Skin of body (tissue), 2 donors: Measurements from ENCODE around the gene TAF1A. TPM values are rescaled to one million over a fixed set of nuclear protein-coding genes. Genes with fewer than 3 reads are reported as not detected.
"Not testable (repeated sequence)": the region's sequence is repeated elsewhere in the genome, so short reads cannot be mapped to it uniquely, and the experiment has no call there.

Experiments
- DNase-seq: peaks from one replicate; lab custom pipeline; 2025; lab: John Stamatoyannopoulos, UW
- total RNA-seq: library from RNA; depleted of rRNA; stranded (reverse); fragments of >200 nt; gene quantifications from one replicate; pipeline ENCODE4 v1.2.3, GENCODE V29; 2014

Gene TAF1A
- total RNA-seq = 11.1 TPM

GRCh38 chr1:222589462-222590302 lies at the start of gene TAF1A:
Gene TAF1A (minus strand): TSS chr1:222589933.
- DNase-seq = peak; percentile 87

GRCh38 chr1:222634180-222635013 lies 44.7 kb upstream of the TAF1A start:
- DNase-seq = peak; percentile 71

GRCh38 chr1:222632749-222633148 lies 43.0 kb upstream of the TAF1A start:
- DNase-seq = no peak

GRCh38 chr1:222631611-222632208 lies 42.0 kb upstream of the TAF1A start:
- no peak for DNase-seq

- no peak for DNase-seq
Measured at GRCh38 chr1:222629921-222630535, 40.3 kb upstream of the TAF1A start.

GRCh38 chr1:222627232-222627631 lies 37.5 kb upstream of the TAF1A start:
- no peak for DNase-seq

GRCh38 chr1:222624214-222624613 lies 34.5 kb upstream of the TAF1A start:
- DNase-seq = no peak

GRCh38 chr1:222623458-222623857 lies 33.7 kb upstream of the TAF1A start:
- DNase-seq = no peak

- DNase-seq = no peak
Measured at GRCh38 chr1:222622765-222623164, 33.0 kb upstream of the TAF1A start.

GRCh38 chr1:222620566-222620965 lies 30.8 kb upstream of the TAF1A start:
- no peak for DNase-seq

GRCh38 chr1:222618880-222619596 lies 29.3 kb upstream of the TAF1A start:
- DNase-seq = no peak

- DNase-seq = peak; percentile 79
Measured at GRCh38 chr1:222618001-222618879, 28.5 kb upstream of the TAF1A start, which contains the start of gene MIA3. Gene MIA3 (plus strand): TSS chr1:222618097. CDS start chr1:222618111, 14 bp downstream.

- DNase-seq = peak; percentile 95
Measured at GRCh38 chr1:222617367-222617951, 27.7 kb upstream of the TAF1A start.

- peak; percentile 30 for DNase-seq
Measured at GRCh38 chr1:222616525-222616924, 26.8 kb upstream of the TAF1A start.

GRCh38 chr1:222613627-222614026 lies 23.9 kb upstream of the TAF1A start:
- no peak for DNase-seq

GRCh38 chr1:222610728-222611127 lies 21.0 kb upstream of the TAF1A start:
- no peak for DNase-seq

GRCh38 chr1:222609111-222609510 lies 19.4 kb upstream of the TAF1A start:
- not testable (repeated sequence) for DNase-seq

- no peak for DNase-seq
Measured at GRCh38 chr1:222606757-222607156, 17.0 kb upstream of the TAF1A start.

- no peak for DNase-seq
Measured at GRCh38 chr1:222601257-222601656, 11.5 kb upstream of the TAF1A start.
